Measurements from ENCODE around the gene UBL7. TPM values are rescaled to one million over a fixed set of nuclear protein-coding genes. Genes with fewer than 3 reads are reported as not detected.

The UBL7 gene
- total RNA-seq, 4 donors from 2014 or later: 4.0 to 157 (median 42.3) TPM

- no peak overlapping the region for H3K4me3 ChIP-seq
- WGBS, 2 donors (ENCODE audit: low coverage in 1 of 2): 81% methylated on average over 14 of the region's 14 CpGs; no CpG with 5 or more reads in 1 of the 2 donors
- H3K36me3 ChIP-seq: no peaks in the 10 kb centered on the region
- peak overlapping the region in 1 of 4 donors; percentile 21 for H3K27ac ChIP-seq
- H3K4me1 ChIP-seq: no peaks in the 10 kb centered on the region
- H3K27me3 ChIP-seq: no peaks in the 10 kb centered on the region
- no peaks in the 10 kb centered on the region for H3K9me3 ChIP-seq
- in situ Hi-C loops (cut with MboI; ENCODE audit: low pct_ligation_motif_present in 1 of 4, low pct_unique_long_range_greater_than_20kb in 1 of 4, low sequenced_read_pairs in 3 of 4): no loop called here
- no peak for TF ChIP-seq CTCF (IDR thresholded peaks at IDR 0.05)
- no peak for TF ChIP-seq EP300 (IDR thresholded peaks at IDR 0.05; ENCODE audit: low read depth)
- intact Hi-C loops (cut with DNase I; ENCODE audit: low total_unique reads): no loop called here
- DNase-seq: no peak
Observed at GRCh38 chr15:74422652-74423430, 38.1 kb downstream of the UBL7 start.

- in situ Hi-C loops (cut with MboI; ENCODE audit: low pct_ligation_motif_present in 1 of 4, low pct_unique_long_range_greater_than_20kb in 1 of 4, low sequenced_read_pairs in 3 of 4) (no loop called here), intact Hi-C loops (cut with DNase I; ENCODE audit: low total_unique reads) (no loop called here)
- H3K4me1 ChIP-seq: no peaks in the 10 kb centered on the region
- 83% methylated on average over 5 of the region's 9 CpGs; no CpG with 5 or more reads in 1 of the 2 donors for WGBS, 2 donors (ENCODE audit: low coverage in 1 of 2)
- H3K4me3 ChIP-seq: no peak overlapping the region
- no peak for DNase-seq
- no peaks in the 10 kb centered on the region for H3K9me3 ChIP-seq
- no peak for TF ChIP-seq CTCF (IDR thresholded peaks at IDR 0.05)
- no peak for TF ChIP-seq POLR2A (IDR thresholded peaks at IDR 0.05)
- no peak for TF ChIP-seq EP300 (IDR thresholded peaks at IDR 0.05; ENCODE audit: low read depth)
- no peak for TF ChIP-seq POLR2AphosphoS5 (IDR thresholded peaks at IDR 0.05)
- H3K27me3 ChIP-seq: no peaks in the 10 kb centered on the region
- no peaks in the 10 kb centered on the region for H3K36me3 ChIP-seq
- H3K27ac ChIP-seq: peak overlapping the region in 1 of 4 donors; percentile 21
Observed at GRCh38 chr15:74422265-74422651, 38.7 kb downstream of the UBL7 start.

GRCh38 chr15:74421302-74422245 is 39.4 kb downstream of the UBL7 start:
- Histone ChIP-seq H3K4me3 (no peak overlapping the region), H3K36me3 (no peaks in the 10 kb centered on the region), H3K27ac (no peak overlapping the region), H3K27me3 (no peaks in the 10 kb centered on the region), H3K4me1 (no peaks in the 10 kb centered on the region), H3K9me3 (no peaks in the 10 kb centered on the region)
- WGBS, 2 donors (ENCODE audit: low coverage in 1 of 2): 84% methylated on average over 19 of the region's 20 CpGs; no CpG with 5 or more reads in 1 of the 2 donors
- intact Hi-C loops (cut with DNase I; ENCODE audit: low total_unique reads): no loop called here
- TF ChIP-seq POLR2A (IDR thresholded peaks at IDR 0.05) (no peak), EP300 (IDR thresholded peaks at IDR 0.05; ENCODE audit: low read depth) (no peak), CTCF (IDR thresholded peaks at IDR 0.05) (no peak), POLR2AphosphoS5 (IDR thresholded peaks at IDR 0.05) (no peak)
- in situ Hi-C loops (cut with MboI; ENCODE audit: low pct_ligation_motif_present in 1 of 4, low pct_unique_long_range_greater_than_20kb in 1 of 4, low sequenced_read_pairs in 3 of 4): no loop called here
- no peak for DNase-seq

- no peak overlapping the region for H3K4me3 ChIP-seq
- no peaks in the 10 kb centered on the region for H3K9me3 ChIP-seq
- TF ChIP-seq EP300 (IDR thresholded peaks at IDR 0.05; ENCODE audit: low read depth) (no peak), POLR2AphosphoS5 (IDR thresholded peaks at IDR 0.05) (no peak), POLR2A (IDR thresholded peaks at IDR 0.05) (no peak), CTCF (IDR thresholded peaks at IDR 0.05) (no peak)
- DNase-seq: no peak
- H3K27me3 ChIP-seq: no peaks in the 10 kb centered on the region
- no peaks in the 10 kb centered on the region for H3K36me3 ChIP-seq
- H3K27ac ChIP-seq: no peak overlapping the region
- intact Hi-C loops (cut with DNase I; ENCODE audit: low total_unique reads) (no loop called here), in situ Hi-C loops (cut with MboI; ENCODE audit: low pct_ligation_motif_present in 1 of 4, low pct_unique_long_range_greater_than_20kb in 1 of 4, low sequenced_read_pairs in 3 of 4) (no loop called here)
- H3K4me1 ChIP-seq: no peaks in the 10 kb centered on the region
- 68 to 79% methylated on average over 5 to 10 of the region's 10 CpGs for WGBS, 2 donors (ENCODE audit: low coverage in 1 of 2)
Observed at GRCh38 chr15:74420193-74420905, 40.6 kb downstream of the UBL7 start.
